Activated naive CD8-positive, alpha-beta T cell treated with anti-CD3 and anti-CD28 coated beads, Interleukin-2, amount 50 U/mL, for 16 hours (primary cell): ENCODE measurements around the gene PRKN.

Experiments
- DNase-seq: peaks from one replicate; pipeline ENCODE4 v3.0.0-alpha.2; 2020; ENCODE audit warnings: low read depth, low spot score

PRKN gene

DNA sequence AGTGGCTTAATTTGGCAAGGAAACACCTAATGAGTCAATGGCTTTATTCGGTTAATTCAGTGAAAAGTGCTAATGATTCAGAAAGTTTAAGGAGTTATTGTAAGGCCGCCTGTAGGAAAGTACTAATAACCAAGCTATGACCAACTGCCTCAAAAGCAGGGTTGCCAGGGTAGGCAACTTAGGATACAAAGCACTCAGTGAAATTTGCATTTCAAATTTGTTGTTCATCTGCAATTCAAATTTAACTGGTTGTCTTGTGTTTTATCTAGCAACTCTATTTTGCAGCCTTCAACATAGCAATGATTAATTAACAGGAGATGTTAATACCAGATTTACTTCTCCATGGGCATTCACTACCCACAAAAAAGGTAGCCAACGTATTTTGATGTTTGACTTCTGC is 412.3 kb downstream of the PRKN start:
- DNase-seq, result no peak

DNA sequence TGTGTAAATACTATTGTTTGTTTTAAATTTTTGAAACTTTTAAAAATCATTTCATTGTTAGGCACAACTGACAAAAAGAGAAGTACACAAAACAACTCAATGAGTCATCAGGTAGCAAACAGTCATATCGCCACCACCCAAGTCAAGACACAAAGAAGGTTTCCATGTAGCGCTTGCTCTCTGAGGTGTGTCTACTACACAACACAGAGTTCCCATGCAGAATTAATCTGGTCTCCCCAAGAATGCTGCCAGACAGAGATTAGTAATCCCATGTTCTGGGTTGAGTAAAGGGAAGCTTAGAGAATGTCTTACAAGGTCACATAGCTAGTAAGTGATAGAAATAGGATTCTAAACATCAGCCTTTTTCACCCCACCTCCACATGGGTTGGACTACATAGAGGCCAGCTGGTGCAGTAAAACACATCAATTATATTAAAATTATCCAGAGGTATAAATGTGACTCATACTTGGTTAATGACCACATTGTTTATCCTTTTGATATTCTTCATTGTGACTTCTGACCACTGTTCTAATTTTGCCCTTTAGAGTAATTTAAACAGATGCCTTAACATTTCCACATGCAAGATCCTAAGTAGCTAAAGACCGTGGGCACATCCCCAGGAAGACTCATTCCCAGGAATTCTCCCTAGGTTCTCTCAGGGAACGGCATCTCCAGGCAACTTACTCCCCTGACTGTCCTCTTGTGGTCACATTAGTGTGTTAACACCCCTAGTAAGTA is 413.5 kb downstream of the PRKN start:
- DNase-seq, result no peak

DNA sequence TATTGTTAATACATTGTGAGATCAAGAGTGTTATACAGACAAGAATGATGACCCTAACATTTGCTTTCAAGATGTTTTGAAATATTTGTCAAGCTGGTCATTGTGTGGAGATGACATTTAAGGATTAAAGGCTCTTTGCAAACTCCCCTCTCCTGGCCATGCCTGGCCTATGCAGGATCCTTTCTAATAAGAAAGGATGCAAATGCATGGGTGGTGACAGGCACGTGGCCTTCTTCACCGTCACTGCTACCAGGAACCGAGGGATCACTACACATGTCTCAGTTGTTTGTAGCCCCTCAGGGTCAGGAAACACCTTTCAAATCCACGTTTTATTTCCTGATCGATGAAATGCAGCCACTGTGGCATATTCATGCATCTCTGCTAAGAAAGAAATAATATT is 419.7 kb downstream of the PRKN start:
- DNase-seq, result no peak

DNA sequence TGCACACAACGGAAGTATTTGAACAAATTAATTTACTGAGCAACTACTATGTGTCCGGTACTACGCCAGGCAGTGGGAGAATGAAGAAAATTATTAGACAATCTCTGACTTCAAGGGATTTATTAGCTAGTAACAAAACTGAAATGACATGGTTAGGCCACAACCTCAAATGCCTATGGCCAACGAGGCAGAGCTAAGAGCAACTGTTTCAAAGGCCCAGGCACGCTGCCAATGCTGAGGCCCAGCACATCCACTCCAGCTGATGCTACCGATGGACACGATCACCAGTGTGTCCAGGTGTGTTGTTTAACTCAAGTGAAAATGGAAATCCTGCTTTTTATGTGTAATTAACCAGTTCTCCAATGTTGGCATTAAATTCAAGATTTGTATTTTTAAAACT is 420.9 kb downstream of the PRKN start:
- DNase-seq, result no peak

DNA sequence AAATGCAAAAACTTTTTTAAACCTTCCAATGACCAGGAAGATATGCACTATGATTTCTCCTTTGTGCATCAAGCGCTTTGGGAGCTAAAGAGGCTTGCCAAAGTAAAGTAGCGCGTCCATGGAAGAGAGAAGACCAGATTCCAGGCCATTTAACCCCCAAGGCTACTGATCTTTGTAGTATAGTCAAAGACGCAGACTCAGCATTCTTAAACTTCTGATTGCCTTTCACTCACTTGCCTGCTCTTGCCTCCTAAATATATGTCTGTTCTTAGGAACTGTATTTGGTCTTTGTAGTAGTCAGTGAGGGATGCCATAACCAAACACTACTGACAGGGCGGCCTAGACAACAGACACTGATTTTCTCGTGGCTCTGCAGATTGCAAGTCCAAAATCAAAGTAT is 426.4 kb downstream of the PRKN start:
- no peak for DNase-seq

DNA sequence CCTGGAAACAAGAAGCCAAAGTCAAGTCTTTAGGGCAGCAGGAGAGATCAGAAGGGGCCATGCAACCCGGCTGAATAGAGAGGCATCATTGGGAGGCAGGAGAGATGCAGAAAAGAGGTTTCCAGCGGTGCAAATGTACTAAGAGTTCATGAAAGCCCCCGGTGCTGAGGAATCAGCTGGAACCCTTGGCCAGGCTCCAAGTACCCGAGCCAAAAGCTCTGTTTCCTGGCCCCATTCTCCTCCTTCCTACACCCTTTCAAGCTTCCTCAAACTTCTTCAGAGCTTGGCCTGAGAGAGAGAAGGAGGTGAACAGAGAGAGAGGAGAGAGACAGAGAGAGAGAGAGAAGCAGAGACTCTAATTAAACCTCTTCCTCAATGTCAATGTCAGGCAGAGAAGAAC is 433.5 kb downstream of the PRKN start:
- no peak for DNase-seq

DNA sequence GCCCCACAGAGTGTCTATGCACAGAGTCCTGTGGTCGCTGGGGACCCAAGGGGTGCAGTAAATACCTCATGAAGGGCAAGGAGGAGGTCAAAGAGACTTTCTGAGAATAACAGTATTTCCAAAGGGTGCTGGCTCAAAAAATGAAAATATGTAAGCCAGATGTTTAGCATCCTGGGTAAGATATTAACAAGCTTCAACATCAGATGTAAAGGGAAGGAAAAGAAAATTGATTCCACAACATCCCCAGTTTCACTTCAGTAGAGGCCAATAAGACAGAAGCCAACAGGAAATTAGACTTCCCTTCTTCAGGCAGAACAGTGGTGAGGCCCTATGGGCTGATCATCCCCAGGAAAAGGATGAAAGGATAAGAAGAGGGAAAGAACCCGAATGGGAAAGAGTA is 434.7 kb downstream of the PRKN start:
- no peak for DNase-seq

DNA sequence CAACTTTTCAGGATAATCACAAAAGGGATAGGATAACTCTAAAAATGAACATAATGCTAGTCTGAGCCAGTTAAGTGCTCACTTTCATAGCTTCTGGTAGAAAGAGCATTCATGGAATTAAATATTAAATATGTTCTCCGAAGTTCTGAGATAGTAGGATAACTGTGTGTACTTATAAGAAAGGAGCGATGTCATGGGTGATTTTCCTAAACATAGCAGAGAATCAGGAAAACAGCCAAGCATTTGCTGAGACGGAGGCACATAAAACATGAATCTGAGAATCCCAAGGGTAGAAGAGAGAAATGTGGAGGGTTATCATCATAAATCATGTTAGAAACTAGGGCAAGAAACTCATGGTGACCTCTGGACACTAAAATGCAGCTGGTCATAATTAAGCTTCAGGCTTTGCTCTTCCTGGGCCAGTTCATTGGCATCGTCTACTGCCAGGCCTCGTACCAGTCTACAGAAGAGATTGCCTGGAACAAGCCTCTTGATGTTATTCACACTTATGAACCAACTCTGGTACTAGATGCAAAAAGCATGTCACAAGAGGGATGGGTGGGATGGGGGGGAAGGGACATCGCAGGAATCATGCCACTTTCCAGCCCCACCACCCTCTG is 436.6 kb downstream of the PRKN start:
- no peak for DNase-seq

DNA sequence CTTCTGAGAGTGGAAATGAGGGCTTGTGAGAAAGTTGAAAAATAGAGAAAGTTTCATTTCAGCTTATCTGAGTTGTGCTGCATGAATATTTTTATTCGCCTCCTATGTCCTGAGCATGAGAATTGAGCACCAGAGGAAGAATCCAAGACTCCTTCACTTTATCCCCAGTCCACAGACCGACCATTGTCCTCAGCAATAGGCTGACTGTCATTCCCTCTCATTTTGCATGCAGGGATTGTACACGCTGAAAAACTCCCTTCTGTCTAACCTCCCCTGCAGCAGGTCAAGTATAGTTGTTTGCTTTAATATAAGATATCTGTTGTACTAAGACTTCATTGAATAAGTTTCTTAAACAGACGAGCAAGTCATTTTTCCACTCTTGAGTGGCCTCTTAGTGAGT is 437.6 kb downstream of the PRKN start:
- no peak for DNase-seq

DNA sequence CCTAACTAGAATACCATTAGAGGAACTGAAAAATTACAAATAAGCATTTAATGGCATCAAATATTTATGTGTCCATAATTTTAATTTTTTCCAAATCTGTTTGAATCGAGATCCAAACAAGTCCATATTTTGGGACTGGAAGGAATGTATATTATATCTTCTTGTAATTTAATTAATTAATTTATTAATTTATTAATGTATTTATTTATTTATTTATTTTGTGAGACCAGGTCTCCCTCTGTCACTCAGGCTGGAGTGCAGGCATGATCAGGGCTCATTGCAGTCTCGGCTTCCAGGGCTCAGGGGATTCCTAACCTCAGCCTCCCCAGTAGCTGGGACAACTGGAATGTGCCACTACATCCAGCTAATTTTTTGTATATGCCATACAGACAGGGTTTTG is 453.6 kb downstream of the PRKN start:
- no peak for DNase-seq

DNA sequence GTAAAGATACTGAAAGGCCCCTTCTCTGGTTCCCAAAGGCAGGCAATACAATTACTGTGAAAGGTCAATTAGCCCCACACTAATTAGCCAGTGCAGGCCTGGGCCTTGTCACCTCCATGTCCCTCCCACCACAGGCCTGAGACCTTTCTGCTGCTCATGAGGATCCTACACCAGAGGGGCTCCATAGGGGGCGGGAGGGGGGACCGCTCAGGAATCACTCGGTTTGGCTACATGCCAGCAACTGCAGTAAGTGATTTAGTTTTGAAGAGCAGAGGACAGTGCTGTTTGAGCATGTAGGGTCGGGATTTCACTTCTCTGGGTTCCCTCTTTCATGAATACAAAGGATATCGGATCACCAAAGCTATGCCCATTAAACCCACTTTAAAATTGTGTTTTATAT is 455.6 kb downstream of the PRKN start:
- no peak for DNase-seq

DNA sequence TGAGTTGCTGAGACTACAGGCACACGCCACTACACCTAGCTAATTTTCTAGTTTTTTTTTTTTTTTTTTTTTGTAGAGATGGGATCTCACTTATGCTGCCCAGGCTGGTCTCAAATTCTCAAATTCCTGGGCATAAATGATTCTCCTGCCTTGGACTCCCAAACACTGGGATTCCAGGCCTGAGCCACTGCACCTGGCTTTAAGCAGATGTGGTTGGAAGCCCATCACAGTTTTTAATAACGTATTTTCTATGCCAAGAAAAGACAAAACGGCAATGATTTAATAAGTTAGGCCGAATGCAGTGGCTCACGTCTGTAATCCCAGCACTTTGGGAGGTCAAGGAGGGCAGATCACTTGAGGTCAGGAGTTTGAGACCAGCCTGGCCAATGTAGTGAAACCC is 456.6 kb downstream of the PRKN start:
- no peak for DNase-seq

DNA sequence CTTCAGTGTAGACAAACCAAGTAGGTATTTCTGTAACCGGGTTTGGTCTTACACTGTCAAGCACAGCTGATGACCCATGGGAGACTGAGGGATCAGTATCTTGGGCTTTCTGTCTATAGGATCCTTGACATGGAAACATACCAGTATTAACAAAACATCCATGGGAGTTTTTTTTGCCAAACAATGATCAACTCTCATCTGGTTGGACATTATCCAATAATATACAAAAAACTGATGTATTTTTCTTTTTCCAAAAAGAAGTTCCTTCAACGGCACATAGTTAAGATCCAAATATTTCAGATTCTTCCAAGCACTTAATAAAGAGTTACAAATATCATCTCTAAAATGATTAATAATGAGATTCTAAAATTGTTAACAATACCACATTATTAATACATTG is 459.9 kb downstream of the PRKN start:
- DNase-seq, result no peak

DNA sequence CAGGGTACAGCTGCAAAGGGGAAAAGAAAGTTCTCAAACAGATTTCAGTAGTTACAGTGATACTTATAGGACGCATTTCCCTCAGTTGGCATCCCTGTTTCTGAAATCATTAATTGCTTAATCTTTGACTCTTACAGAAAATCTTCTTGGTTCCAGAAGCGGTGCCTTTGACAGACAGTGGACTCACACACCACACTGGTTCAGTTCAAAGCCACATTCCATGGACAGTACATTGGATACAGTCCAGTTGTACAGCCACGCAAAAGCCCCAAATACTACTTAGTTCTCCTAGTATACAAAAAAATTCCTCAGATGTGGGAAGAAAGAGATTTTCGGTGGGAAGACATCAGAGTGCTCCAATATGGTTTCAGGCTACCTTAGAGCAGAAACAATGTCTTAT is 460.4 kb downstream of the PRKN start:
- DNase-seq, result no peak

DNA sequence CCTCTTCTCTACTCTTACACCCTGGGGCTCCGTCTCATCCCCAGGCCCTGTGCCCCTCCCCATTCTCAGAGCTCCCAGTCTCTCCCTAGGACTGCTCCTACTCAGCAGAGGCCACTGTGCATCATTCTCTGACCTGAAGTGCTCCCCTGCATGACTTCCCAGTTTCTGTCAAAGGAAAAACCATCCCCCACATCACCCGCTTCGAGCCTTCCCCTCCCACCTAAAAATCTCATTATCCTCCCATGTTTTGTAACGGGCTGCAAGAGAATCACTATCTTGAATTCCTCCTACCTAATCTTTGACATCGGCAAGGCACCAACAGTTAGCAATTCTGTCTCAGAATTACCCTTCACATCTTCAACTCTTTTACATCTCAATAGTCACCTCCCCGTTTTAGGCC is 463.0 kb downstream of the PRKN start:
- no peak for DNase-seq

DNA sequence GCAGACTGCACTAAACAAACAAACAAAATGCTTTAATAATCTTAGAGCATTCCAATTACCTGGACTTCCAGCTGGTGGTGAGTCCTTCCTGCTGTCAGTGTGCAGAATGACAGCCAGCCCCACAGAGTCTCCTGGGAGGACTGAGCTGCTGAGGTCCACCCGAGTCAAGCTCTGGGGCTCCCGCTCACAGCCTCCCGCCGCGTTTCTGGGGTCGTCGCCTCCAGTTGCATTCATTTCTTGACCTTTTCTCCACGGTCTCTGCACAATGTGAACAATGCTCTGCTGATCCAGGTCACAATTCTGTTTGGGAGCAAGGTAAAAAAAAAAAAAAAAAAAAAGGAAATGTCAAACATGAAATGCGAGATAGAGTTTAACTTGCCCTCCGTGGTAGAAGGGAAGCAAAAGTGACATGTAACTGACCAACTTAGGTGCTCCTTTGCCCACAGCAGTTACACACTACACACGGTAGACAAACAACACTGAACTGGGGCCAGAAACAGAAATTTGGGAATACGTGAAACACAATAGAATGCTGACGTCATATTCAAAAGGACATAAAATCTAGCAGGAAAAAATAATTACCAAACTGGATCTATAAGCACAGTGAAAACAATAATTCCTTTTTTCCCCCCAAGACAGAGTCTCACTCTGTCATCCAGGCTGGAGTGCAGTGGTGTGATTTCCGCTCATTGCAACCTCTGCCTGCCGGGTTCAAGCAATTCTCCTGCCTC is 464.9 kb downstream of the PRKN start:
- no peak for DNase-seq

DNA sequence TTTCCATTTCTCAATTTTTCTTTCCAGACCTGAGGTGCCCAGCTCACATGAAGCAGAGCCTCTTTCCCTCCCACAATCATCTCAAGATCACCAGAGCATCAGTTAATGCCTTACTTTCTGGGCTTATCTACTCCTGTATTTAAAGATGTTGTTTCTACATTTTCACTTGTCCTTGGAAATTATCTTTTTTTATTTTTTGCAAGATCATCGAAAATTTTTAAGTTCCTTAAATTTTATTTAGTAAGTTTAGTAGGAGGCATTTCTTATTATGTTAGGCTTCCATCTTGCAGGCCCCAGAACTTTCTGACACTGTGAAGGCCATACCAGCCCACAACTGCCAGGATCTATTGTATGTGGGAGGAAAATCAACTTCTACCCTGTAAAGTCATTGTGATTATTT is 466.0 kb downstream of the PRKN start:
- no peak for DNase-seq

DNA sequence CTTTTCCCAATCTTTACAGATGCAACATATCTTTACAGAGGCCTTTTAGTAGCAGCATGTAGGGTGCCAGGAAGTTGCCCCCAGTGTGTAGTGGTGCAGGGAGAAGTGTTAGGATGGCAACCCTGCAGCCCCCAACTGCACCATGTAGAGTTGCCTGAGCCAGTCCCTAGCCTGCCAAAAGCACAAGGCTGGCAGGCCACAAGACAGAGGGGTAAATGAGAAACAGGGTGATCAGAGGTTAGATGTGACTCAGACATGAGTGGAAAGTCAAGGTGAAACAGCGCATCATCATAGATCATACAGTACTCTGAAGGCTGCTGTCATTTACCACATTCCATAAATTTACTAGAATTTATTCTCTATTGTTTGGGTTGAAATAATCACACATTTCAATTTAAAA is 467.5 kb downstream of the PRKN start:
- no peak for DNase-seq

DNA sequence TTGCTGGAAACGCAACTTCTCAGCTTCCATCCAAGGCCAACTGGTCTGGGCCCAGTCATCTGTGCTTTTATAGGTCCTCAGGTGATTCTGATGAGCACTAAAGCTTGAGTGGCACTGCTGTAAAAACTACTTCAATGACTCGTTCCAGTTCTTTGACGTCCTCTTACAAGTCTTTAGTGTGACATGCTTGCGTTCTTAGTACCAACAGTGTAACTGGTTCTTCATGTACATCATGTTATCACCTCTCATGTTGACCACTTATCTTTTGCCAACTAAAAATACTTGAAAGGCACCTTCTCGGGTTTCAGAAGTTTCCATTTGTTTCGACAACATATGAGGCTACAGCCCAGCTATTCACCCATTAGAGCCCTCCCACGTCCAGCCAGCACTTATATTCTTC is 468.9 kb downstream of the PRKN start:
- DNase-seq, result no peak

DNA sequence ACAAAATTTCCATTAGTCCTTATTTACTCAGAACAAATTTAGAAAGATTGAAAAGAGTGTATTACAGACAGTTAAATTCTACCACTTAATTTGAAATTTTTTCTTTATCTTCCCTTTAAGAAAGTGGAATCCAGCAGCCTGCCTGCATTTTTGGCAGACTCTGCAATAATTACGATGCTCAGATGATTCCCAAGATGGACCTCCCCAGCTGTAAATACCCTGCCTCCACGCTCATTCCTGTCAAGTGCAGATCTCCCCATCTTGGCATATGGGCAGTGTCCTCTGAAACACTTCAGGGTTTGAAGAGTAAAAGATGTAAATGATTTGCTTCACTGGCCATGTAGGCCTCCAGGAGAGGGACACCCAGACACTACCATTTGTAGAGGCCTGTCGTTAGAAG is 471.2 kb downstream of the PRKN start:
- DNase-seq, result no peak

DNA sequence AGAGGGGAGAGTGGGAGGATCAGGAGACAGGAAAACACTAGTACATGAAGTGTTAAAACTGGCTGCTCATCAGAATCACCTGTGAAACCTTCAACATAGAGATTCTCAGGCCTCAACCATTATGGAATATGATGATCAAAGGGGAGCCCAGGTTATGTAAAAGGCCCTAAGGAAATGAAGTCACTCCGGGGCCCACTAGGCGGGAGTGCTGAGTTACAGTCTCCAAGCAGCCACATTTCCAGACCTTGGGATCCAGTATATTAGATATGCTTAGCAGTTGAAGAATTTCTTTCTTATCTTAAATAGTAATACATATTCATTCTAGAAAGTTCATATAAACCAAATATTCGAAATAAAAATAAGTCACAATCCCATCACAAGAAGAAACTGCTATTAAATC is 476.3 kb downstream of the PRKN start:
- DNase-seq, result no peak

DNA sequence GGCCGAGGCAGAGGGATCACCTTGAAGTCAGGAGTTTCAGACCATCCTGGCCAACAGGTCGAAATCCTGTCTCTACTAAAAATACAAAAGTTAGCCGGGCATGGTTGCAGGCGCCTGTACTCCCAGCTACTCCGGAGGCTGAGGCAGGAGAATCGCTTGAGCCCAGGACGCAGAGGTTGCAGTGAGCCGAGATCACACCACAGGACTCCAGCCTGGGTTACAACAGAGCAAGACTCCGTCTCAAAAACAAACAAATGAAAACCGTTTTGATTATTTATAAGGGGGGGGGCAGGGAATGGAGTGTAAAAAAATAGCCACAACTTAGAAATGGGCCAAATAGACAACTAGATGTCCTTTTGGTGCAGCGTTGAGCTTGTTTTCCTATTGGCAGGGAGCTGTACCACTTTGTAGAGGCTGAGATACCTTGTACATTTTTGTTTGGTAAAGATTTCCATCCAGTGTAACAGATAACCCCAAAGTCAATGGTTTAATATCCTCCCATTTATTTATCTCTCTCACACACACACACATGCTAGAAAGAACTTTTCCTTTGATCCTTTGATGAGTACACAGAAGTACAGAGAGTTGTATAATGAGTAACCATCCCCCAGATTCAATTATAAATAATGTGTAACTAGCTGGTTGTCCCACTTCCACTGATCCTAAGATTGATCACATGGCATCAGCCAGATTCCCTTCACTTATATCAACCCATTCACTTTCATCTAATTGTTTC is 477.5 kb downstream of the PRKN start:
- DNase-seq, result no peak
